WTC11 (cell line): ENCODE results near the gene PFKP.

Experiments used
- CREM ChIP-seq: sonication (generic); formaldehyde crosslinking; IDR thresholded peaks from 2 replicates; pipeline ENCODE4 v1.8.1; 2022; ENCODE audit warnings: mild to moderate bottlenecking, missing genetic modification reagents, moderate library complexity
- CTCF ChIP-seq: fragments of 200-600 bp; IDR thresholded peaks from 2 replicates; pipeline ENCODE4 v1.8.0; 2022; ENCODE audit warnings: antibody characterized with exemption
- ELF4 ChIP-seq: sonication (generic); formaldehyde crosslinking; IDR thresholded peaks from 2 replicates; pipeline ENCODE4 v1.8.1; 2022; ENCODE audit warnings: low read depth, mild to moderate bottlenecking, moderate library complexity, missing genetic modification reagents
- EMX1 ChIP-seq: fragments of 250-450 bp; sonication (Bioruptor Pico); IDR thresholded peaks from 2 replicates; pipeline ENCODE4 v1.8.0; 2021; ENCODE audit warnings: mild to moderate bottlenecking
- GTF2I ChIP-seq: fragments of 250-450 bp; sonication (Bioruptor Pico); conservative IDR thresholded peaks from 2 replicates; pipeline ENCODE4 v1.4.0; 2021; ENCODE audit warnings: mild to moderate bottlenecking
- MAX ChIP-seq: sonication (generic); formaldehyde crosslinking; IDR thresholded peaks from 2 replicates; pipeline ENCODE4 v1.8.0; 2022; ENCODE audit warnings: mild to moderate bottlenecking, missing genetic modification reagents
- TEAD4 ChIP-seq: sonication (generic); formaldehyde crosslinking; IDR thresholded peaks from 2 replicates; pipeline ENCODE4 v1.8.0; 2022; ENCODE audit warnings: mild to moderate bottlenecking, missing genetic modification reagents
- TP53 ChIP-seq: sonication (generic); formaldehyde crosslinking; IDR thresholded peaks from 2 replicates; pipeline ENCODE4 v1.8.1; 2023; ENCODE audit warnings: mild to moderate bottlenecking, missing genetic modification reagents
- ZNF263 ChIP-seq: sonication (generic); formaldehyde crosslinking; IDR thresholded peaks from 2 replicates; pipeline ENCODE4 v1.8.1; 2022; ENCODE audit warnings: low read depth, mild to moderate bottlenecking, moderate library complexity, missing genetic modification reagents
- TF ChIP-seq, protein P1 (sequence below): sonication (generic); formaldehyde crosslinking; IDR thresholded peaks from 2 replicates; pipeline ENCODE4 v1.8.1; 2023; ENCODE audit warnings: mild to moderate bottlenecking, missing genetic modification reagents, moderate library complexity

- no peak for TF ChIP-seq CREM
- TF ChIP-seq CTCF = no peak
- TF ChIP-seq, protein P1, sequence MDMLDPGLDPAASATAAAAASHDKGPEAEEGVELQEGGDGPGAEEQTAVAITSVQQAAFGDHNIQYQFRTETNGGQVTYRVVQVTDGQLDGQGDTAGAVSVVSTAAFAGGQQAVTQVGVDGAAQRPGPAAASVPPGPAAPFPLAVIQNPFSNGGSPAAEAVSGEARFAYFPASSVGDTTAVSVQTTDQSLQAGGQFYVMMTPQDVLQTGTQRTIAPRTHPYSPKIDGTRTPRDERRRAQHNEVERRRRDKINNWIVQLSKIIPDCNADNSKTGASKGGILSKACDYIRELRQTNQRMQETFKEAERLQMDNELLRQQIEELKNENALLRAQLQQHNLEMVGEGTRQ (CRISPR knock-in tag) = no peak
- no peak for TF ChIP-seq ZNF263 (CRISPR knock-in tag)
- TF ChIP-seq ELF4 = no peak
- no peak for TF ChIP-seq TP53 (CRISPR knock-in tag)
- TF ChIP-seq MAX (CRISPR knock-in tag) = no peak
- TF ChIP-seq GTF2I (CRISPR knock-in tag) = no peak
- no peak for TF ChIP-seq TEAD4 (CRISPR knock-in tag)
- TF ChIP-seq EMX1 (CRISPR knock-in tag) = no peak
Observed at GRCh38 chr10:3076138-3076537, 8.8 kb downstream of the PFKP start.
